Measurements from ENCODE around the gene NUCB2. TPM values are rescaled to one million over a fixed set of nuclear protein-coding genes. Genes with fewer than 3 reads are reported as not detected.

The NUCB2 gene
- total and polyA plus RNA-seq, 2 of the 8 experiments (the other 6 are each of a cell fraction or from before 2014, with no cell fraction given), result 9.0 to 34.2 TPM

DNA sequence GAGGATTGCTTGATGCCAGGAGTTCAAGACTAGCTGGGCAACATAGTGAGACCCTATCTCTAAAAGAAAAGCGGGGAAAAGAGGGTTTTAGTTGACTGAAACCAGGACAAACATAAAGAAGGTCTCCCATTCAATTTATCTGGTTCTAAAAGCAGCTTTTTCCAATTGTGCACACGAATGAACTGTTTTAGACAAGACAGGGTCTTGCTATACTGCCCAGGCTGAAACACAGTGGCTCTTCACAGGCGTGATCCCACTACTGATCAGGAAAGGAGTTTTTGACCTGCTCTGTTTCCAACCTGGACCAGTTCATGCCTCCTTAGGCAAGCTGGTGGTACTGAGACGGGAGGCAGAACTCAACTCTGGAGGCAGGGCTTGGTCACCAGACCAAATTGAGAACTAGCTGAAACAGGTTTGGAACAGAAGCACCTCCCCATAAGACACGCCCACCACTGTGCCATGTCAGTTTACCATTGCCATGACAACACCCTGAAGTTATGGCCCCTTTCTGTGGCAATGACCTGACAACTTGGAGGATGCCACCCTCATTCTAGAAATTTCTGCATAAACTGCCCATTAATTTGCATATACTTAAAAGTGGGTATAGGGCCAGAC lies 2.8 kb upstream of the NUCB2 start (continued):
- TF ChIP-seq CTBP2 (IDR thresholded peaks at IDR 0.05; ENCODE audit: borderline replicate concordance, insufficient read depth, insufficient read length, low read length), result no peak
- TF ChIP-seq SIRT6 (IDR thresholded peaks at IDR 0.05; ENCODE audit: low read length), result no peak
- no peak for TF ChIP-seq ZNF274 (IDR thresholded peaks at IDR 0.05; ENCODE audit: borderline replicate concordance, extremely low read depth, low read length)
- peak; percentile 80; the same call in 1 of the 2 replicates for TF ChIP-seq YY1 (IDR thresholded peaks at IDR 0.05; ENCODE audit: low read depth, low read length)
- no peak for TF ChIP-seq CHD2 (IDR thresholded peaks at IDR 0.05; ENCODE audit: low read length)
- no peak for TF ChIP-seq EZH2 (IDR thresholded peaks at IDR 0.05; ENCODE audit: low read depth, low read length, severe bottlenecking)

All from H1 (cell line).